22Rv1 (cell line): ENCODE data around the gene CDHR3.

Source experiments
- CTCF ChIP-seq: fragments of 450-650 bp; IDR thresholded peaks from 2 replicates; pipeline ENCODE4 v1.5.1; 2017; ENCODE audit warnings: mild to moderate bottlenecking
- ZFX ChIP-seq: fragments of 450-650 bp; IDR thresholded peaks from 2 replicates; pipeline ENCODE4 v1.6.1; 2017; ENCODE audit warnings: antibody characterized with exemption, borderline replicate concordance

- TF ChIP-seq CTCF (no peak), ZFX (no peak)
These were observed 23.0 kb upstream of the CDHR3 start for GRCh38 chr7:105940109-105940508.
